Endothelial cell (in vitro differentiated cells): ENCODE measurements around the gene SLC17A8. TPM values are rescaled to one million over a fixed set of nuclear protein-coding genes. Genes with fewer than 3 reads are reported as not detected.

Experiments used
- DNase-seq: peaks from one replicate; pipeline ENCODE4 v3.0.0; 2021; ENCODE audit warnings: low spot score
- H3K27ac Mint-ChIP-seq: one replicate; pipeline ENCODE4 v1.8.0; 2021; ENCODE audit warnings: mixed read lengths, inconsistent platforms; ENCODE audit not compliant: unreplicated experiment
- H3K27me3 Mint-ChIP-seq: one replicate; pipeline ENCODE4 v1.8.0; 2021; ENCODE audit warnings: mild to moderate bottlenecking, moderate library complexity, mixed read lengths, inconsistent platforms; ENCODE audit not compliant: unreplicated experiment
- H3K36me3 Mint-ChIP-seq: one replicate; pipeline ENCODE4 v1.8.0; 2021; ENCODE audit warnings: mild to moderate bottlenecking, low read depth, mixed read lengths, inconsistent platforms; ENCODE audit not compliant: unreplicated experiment
- H3K4me1 Mint-ChIP-seq: one replicate; pipeline ENCODE4 v1.8.0; 2021; ENCODE audit warnings: mild to moderate bottlenecking, mixed read lengths, inconsistent platforms; ENCODE audit not compliant: unreplicated experiment
- H3K4me3 Mint-ChIP-seq: one replicate; pipeline ENCODE4 v1.8.0; 2021; ENCODE audit warnings: mild to moderate bottlenecking, mixed read lengths, inconsistent platforms; ENCODE audit not compliant: unreplicated experiment
- H3K9me3 Mint-ChIP-seq: one replicate; pipeline ENCODE4 v1.8.0; 2021; ENCODE audit warnings: mixed read lengths, inconsistent platforms; ENCODE audit not compliant: unreplicated experiment
- total RNA-seq: library from RNA; stranded (reverse); fragmentation: NEBNext Ultra II Directional; extraction: Animal tissue kit (Norgen Biotek cat#: 25700); gene quantifications from one replicate; pipeline ENCODE4 v1.2.1, GENCODE V29; 2021; ENCODE audit not compliant: unreplicated experiment
- TF ChIP-seq, protein P1 (sequence below): fragments of 200-600 bp; sonication (generic); IDR thresholded peaks from one replicate; pipeline ENCODE4 v1.5.0; 2021; ENCODE audit warnings: antibody characterized with exemption; ENCODE audit not compliant: unreplicated experiment

Gene SLC17A8
- total RNA-seq, 1 donor from 2014 or later, result not detected

GRCh38 chr12:100433701-100434100, 76.8 kb downstream of the SLC17A8 start:
- H3K36me3 Mint-ChIP-seq, result no peaks in the 10 kb centered on the region
- H3K27ac Mint-ChIP-seq, result no peak overlapping the region
- no peaks in the 10 kb centered on the region for H3K9me3 Mint-ChIP-seq
- H3K4me3 Mint-ChIP-seq, result no peak overlapping the region
- TF ChIP-seq, protein P1, sequence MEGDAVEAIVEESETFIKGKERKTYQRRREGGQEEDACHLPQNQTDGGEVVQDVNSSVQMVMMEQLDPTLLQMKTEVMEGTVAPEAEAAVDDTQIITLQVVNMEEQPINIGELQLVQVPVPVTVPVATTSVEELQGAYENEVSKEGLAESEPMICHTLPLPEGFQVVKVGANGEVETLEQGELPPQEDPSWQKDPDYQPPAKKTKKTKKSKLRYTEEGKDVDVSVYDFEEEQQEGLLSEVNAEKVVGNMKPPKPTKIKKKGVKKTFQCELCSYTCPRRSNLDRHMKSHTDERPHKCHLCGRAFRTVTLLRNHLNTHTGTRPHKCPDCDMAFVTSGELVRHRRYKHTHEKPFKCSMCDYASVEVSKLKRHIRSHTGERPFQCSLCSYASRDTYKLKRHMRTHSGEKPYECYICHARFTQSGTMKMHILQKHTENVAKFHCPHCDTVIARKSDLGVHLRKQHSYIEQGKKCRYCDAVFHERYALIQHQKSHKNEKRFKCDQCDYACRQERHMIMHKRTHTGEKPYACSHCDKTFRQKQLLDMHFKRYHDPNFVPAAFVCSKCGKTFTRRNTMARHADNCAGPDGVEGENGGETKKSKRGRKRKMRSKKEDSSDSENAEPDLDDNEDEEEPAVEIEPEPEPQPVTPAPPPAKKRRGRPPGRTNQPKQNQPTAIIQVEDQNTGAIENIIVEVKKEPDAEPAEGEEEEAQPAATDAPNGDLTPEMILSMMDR, result no peak
- DNase-seq, result no peak
- peaks cover 4% of the 10 kb centered on the region for H3K27me3 Mint-ChIP-seq
- peaks cover 20% of the 10 kb centered on the region for H3K4me1 Mint-ChIP-seq

GRCh38 chr12:100434177-100434576, 77.3 kb downstream of the SLC17A8 start:
- Mint-ChIP-seq H3K36me3 (no peaks in the 10 kb centered on the region), H3K27me3 (peaks cover 4% of the 10 kb centered on the region), H3K4me3 (no peak overlapping the region), H3K4me1 (peaks cover 20% of the 10 kb centered on the region), H3K9me3 (no peaks in the 10 kb centered on the region), H3K27ac (no peak overlapping the region)
- TF ChIP-seq, protein P1, result no peak
- DNase-seq, result no peak

- Mint-ChIP-seq H3K4me3 (no peak overlapping the region), H3K36me3 (no peaks in the 10 kb centered on the region), H3K4me1 (peaks cover 20% of the 10 kb centered on the region), H3K27me3 (peaks cover 4% of the 10 kb centered on the region), H3K9me3 (no peaks in the 10 kb centered on the region), H3K27ac (no peak overlapping the region)
- TF ChIP-seq, protein P1, result no peak
- DNase-seq, result no peak
These were observed 79.1 kb downstream of the SLC17A8 start for GRCh38 chr12:100435957-100436356.

GRCh38 chr12:100437038-100437841, 80.4 kb downstream of the SLC17A8 start:
- DNase-seq, result no peak
- no peaks in the 10 kb centered on the region for H3K36me3 Mint-ChIP-seq
- H3K4me3 Mint-ChIP-seq, result no peak overlapping the region
- H3K27ac Mint-ChIP-seq, result peak overlapping the region; percentile 71
- H3K27me3 Mint-ChIP-seq, result peaks cover 4% of the 10 kb centered on the region
- H3K9me3 Mint-ChIP-seq, result no peaks in the 10 kb centered on the region
- TF ChIP-seq, protein P1, result no peak
- H3K4me1 Mint-ChIP-seq, result peaks cover 20% of the 10 kb centered on the region

- TF ChIP-seq, protein P1, result no peak
- peaks cover 20% of the 10 kb centered on the region for H3K4me1 Mint-ChIP-seq
- DNase-seq, result no peak
- H3K36me3 Mint-ChIP-seq, result no peaks in the 10 kb centered on the region
- no peak overlapping the region for H3K27ac Mint-ChIP-seq
- H3K9me3 Mint-ChIP-seq, result no peaks in the 10 kb centered on the region
- peaks cover under 1% of the 10 kb centered on the region for H3K27me3 Mint-ChIP-seq
- no peak overlapping the region for H3K4me3 Mint-ChIP-seq
These were observed 82.9 kb downstream of the SLC17A8 start for GRCh38 chr12:100439797-100440196.
